Lower leg skin (tissue), 3 donors: Measurements from ENCODE around the gene CIART.

Experiments
- CTCF ChIP-seq, 3 donors: fragments of 450-650 bp; IDR thresholded peaks; one replicate each; pipeline ENCODE4 v1.5.1; 2016; ENCODE audit warnings: antibody characterized with exemption in 3 of 3, mild to moderate bottlenecking in 3 of 3, moderate library complexity in 2 of 3
- POLR2A ChIP-seq, 2 donors: fragments of 450-650 bp; IDR thresholded peaks; one replicate each; pipeline ENCODE4 v1.6.1; 2016 to 2017; ENCODE audit warnings: antibody characterized with exemption in 2 of 2, mild to moderate bottlenecking in 1 of 2, moderate library complexity in 1 of 2

DNA sequence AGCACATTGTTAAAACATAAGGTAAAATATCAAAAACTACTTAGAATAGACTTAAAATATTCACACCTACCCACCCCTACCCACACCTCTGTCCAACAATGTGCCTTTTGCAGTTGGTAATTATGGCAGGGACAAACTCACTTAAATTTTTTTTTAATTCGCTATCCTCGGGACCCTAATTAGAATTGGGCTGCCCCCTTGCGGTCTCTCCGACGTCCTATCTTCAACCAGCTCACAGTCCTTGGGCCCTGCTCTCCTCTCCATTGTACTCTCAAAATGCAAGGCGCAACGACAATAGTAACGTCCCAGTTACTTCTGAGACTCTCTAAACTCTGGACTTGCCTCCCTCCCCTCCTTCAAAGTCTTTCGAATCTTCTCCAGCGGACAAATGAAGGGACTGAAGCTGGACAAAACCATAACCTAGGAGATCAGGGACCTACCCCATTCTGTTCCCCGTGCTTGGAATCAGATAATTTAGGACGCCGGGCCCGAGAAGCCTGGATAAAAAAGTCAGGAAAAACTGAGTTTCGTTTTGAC lies 1.1 kb upstream of the CIART start:
- no peak for TF ChIP-seq POLR2A (IDR thresholded peaks at IDR 0.05)
- peak in 1 of 3 donors; percentile 8 for TF ChIP-seq CTCF (IDR thresholded peaks at IDR 0.05)
